Transverse colon (tissue), 4 donors: ENCODE measurements around the gene CTNNBL1.

Experiments
- CTCF ChIP-seq, 5 experiments: fragments of 200-600 bp in 3 of 5; fragments of 450-650 bp in 2 of 5; sonication (generic) in 3 of 5; IDR thresholded peaks; 1 replicate in 2 of 5; 2 replicates in 3 of 5; pipeline ENCODE4 v1.5.1; 2016 to 2017; ENCODE audit warnings: antibody characterized with exemption in 5 of 5, inconsistent platforms in 3 of 5, mild to moderate bottlenecking in 2 of 5, moderate library complexity in 1 of 5
- POLR2A ChIP-seq: fragments of 450-650 bp; IDR thresholded peaks from one replicate; pipeline ENCODE4 v1.6.1; 2016; ENCODE audit warnings: antibody characterized with exemption, mild to moderate bottlenecking, moderate library complexity
- POLR2AphosphoS5 ChIP-seq, 3 donors: sonication (generic); formaldehyde crosslinking; IDR thresholded peaks; one replicate each; pipeline ENCODE4 v1.6.1; 2016; ENCODE audit warnings: antibody characterized with exemption in 3 of 3

GRCh38 chr20:37760322-37760721 is 66.5 kb downstream of the CTNNBL1 start:
- TF ChIP-seq CTCF (IDR thresholded peaks at IDR 0.05): no peak
- TF ChIP-seq POLR2A: no peak
- TF ChIP-seq POLR2AphosphoS5 (IDR thresholded peaks at IDR 0.05): no peak
